Lower leg skin (tissue), 3 donors: ENCODE data around the gene CPPED1.

ENCODE experiments used
- POLR2A ChIP-seq, 2 donors: fragments of 450-650 bp; IDR thresholded peaks; one replicate each; pipeline ENCODE4 v1.6.1; 2016 to 2017; ENCODE audit warnings: antibody characterized with exemption in 2 of 2, mild to moderate bottlenecking in 1 of 2, moderate library complexity in 1 of 2
- TF ChIP-seq, protein P1 (sequence below), 3 donors: fragments of 450-650 bp; IDR thresholded peaks; one replicate each; pipeline ENCODE4 v1.5.1; 2016; ENCODE audit warnings: antibody characterized with exemption in 3 of 3, mild to moderate bottlenecking in 3 of 3, moderate library complexity in 2 of 3

DNA sequence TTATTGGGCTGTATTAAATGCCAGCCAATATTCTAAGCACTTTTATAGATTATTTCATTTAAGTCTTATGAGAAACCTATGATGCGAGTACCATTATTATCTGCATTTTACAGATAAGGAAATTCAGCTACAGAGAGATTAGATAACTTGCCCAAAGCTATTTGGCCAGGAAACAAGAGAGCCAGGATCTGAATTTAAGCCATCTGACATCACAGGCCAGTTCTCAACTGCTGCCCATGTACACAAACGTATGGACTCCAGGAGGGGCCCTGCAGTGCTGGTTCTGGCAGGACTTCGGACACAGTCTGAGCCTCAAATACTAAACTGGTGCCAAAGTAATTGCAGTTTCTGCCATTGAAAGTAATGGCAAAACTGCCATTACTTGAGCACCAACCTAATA lies 40.2 kb downstream of the CPPED1 start:
- no peak for TF ChIP-seq POLR2A (IDR thresholded peaks at IDR 0.05)
- TF ChIP-seq, protein P1, sequence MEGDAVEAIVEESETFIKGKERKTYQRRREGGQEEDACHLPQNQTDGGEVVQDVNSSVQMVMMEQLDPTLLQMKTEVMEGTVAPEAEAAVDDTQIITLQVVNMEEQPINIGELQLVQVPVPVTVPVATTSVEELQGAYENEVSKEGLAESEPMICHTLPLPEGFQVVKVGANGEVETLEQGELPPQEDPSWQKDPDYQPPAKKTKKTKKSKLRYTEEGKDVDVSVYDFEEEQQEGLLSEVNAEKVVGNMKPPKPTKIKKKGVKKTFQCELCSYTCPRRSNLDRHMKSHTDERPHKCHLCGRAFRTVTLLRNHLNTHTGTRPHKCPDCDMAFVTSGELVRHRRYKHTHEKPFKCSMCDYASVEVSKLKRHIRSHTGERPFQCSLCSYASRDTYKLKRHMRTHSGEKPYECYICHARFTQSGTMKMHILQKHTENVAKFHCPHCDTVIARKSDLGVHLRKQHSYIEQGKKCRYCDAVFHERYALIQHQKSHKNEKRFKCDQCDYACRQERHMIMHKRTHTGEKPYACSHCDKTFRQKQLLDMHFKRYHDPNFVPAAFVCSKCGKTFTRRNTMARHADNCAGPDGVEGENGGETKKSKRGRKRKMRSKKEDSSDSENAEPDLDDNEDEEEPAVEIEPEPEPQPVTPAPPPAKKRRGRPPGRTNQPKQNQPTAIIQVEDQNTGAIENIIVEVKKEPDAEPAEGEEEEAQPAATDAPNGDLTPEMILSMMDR (IDR thresholded peaks at IDR 0.05) = no peak
